IMR-90 (cell line): ENCODE measurements around the gene CD96. TPM values are rescaled to one million over a fixed set of nuclear protein-coding genes. Genes with fewer than 3 reads are reported as not detected.

Experiments
- ATAC-seq: fragments of 200-7000 bp; cut with Tn5 transposase; 2 replicates; pipeline ENCODE4 v1.9.1; 2020; ENCODE audit warnings: low read depth, mild to moderate bottlenecking, moderate library complexity
- BruUV-seq: library from RNA; stranded (reverse); fragments of 400-500 nt; replicated peaks from 2 replicates; lab custom pipeline; 2021; lab: Mats Ljungman, UMichigan
- CTCF ChIA-PET: fragments of 300-600 bp; formaldehyde crosslinking; extraction: SDS; loops from one replicate; lab custom pipeline; 2021; ENCODE audit warnings: antibody characterized with exemption; lab: Yijun Ruan, JAX
- POLR2A ChIA-PET: fragments of 300-600 bp; sonication (Branson Sonifier 250); formaldehyde crosslinking; loops from one replicate; lab custom pipeline; 2022; ENCODE audit warnings: antibody characterized with exemption; ENCODE audit not compliant: unreplicated experiment; lab: Charles Lee
- DNase-seq: peaks from one replicate; pipeline ENCODE4 v3.0.0; 2013
- H2AFZ ChIP-seq: replicated peaks from 2 replicates; pipeline ENCODE3; 2013; ENCODE audit warnings: low read length, mild to moderate bottlenecking; ENCODE audit not compliant: poor library complexity
- H2AK5ac ChIP-seq: 2 replicates; pipeline ENCODE4 v1.6.1; 2013; ENCODE audit warnings: low read depth, low read length, inconsistent platforms
- H2AK9ac ChIP-seq: replicated peaks from 2 replicates; pipeline ENCODE3; 2013; ENCODE audit warnings: mild to moderate bottlenecking, low read depth, low read length, moderate library complexity; ENCODE audit not compliant: poor library complexity
- H2BK120ac ChIP-seq: 2 replicates; pipeline ENCODE4 v1.6.1; 2013; ENCODE audit warnings: low read depth, low read length, inconsistent platforms
- H2BK15ac ChIP-seq: 3 replicates; pipeline ENCODE4 v1.6.1; 2013; ENCODE audit warnings: low read depth, low read length, inconsistent platforms
- H2BK20ac ChIP-seq: 2 replicates; pipeline ENCODE4 v1.6.1; 2013; ENCODE audit warnings: low read depth, mild to moderate bottlenecking, inconsistent platforms, low read length, moderate library complexity
- H2BK5ac ChIP-seq: 2 replicates; pipeline ENCODE4 v1.6.1; 2013; ENCODE audit warnings: mild to moderate bottlenecking, low read depth, low read length, inconsistent platforms; ENCODE audit not compliant: poor library complexity, severe bottlenecking
- H3K14ac ChIP-seq: replicated peaks from 2 replicates; pipeline ENCODE4 v1.6.1; 2013; ENCODE audit warnings: low read depth, low read length, inconsistent platforms
- H3K18ac ChIP-seq: 2 replicates; pipeline ENCODE4 v1.6.1; 2013; ENCODE audit warnings: low read depth, low read length, control low read depth
- H3K23ac ChIP-seq: 2 replicates; pipeline ENCODE4 v1.6.1; 2013; ENCODE audit warnings: low read depth, low read length, inconsistent platforms
- H3K27ac ChIP-seq: 2 replicates; pipeline ENCODE4 v1.5.1; 2013; ENCODE audit warnings: mild to moderate bottlenecking, control low read depth, low read length; ENCODE audit not compliant: insufficient read depth
- H3K27me3 ChIP-seq: 2 replicates; pipeline ENCODE4 v1.6.1; 2013; ENCODE audit warnings: low read length; ENCODE audit not compliant: control insufficient read depth, insufficient read depth
- H3K36me3 ChIP-seq: 2 replicates; pipeline ENCODE4 v1.6.1; 2013; ENCODE audit warnings: low read length, mixed read lengths; ENCODE audit not compliant: control insufficient read depth, insufficient read depth
- H3K4ac ChIP-seq: 2 replicates; pipeline ENCODE4 v1.6.1; 2013; ENCODE audit warnings: low read depth, low read length, inconsistent platforms
- H3K4me1 ChIP-seq: 2 replicates; pipeline ENCODE4 v1.6.1; 2013; ENCODE audit warnings: low read length, mixed read lengths; ENCODE audit not compliant: control insufficient read depth, insufficient read depth
- H3K4me2 ChIP-seq: 2 replicates; pipeline ENCODE4 v1.6.1; 2013; ENCODE audit warnings: low read depth, mild to moderate bottlenecking, control low read depth, low read length, moderate library complexity
- H3K4me3 ChIP-seq: 2 replicates; pipeline ENCODE4 v1.5.1; 2013; ENCODE audit warnings: low read depth, mild to moderate bottlenecking, control low read depth, low read length, moderate library complexity; ENCODE audit not compliant: insufficient read depth
- H3K56ac ChIP-seq: 2 replicates; pipeline ENCODE4 v1.6.1; 2013; ENCODE audit warnings: low read length, inconsistent platforms; ENCODE audit not compliant: insufficient read depth; ENCODE audit errors: extremely low read depth
- H3K79me1 ChIP-seq, 2 experiments: 2 replicates each; pipeline ENCODE4 v1.6.1; 2013; ENCODE audit warnings: low read length in 2 of 2, inconsistent platforms in 1 of 2, low read depth in 1 of 2
- H3K9ac ChIP-seq: 2 replicates; pipeline ENCODE4 v1.6.1; 2013; ENCODE audit warnings: low read depth, low read length, control low read depth
- H3K9me1 ChIP-seq: 2 replicates; pipeline ENCODE4 v1.6.1; 2013; ENCODE audit warnings: low read length, inconsistent platforms; ENCODE audit not compliant: insufficient read depth
- H3K9me3 ChIP-seq: 2 replicates; pipeline ENCODE4 v1.6.1; 2013; ENCODE audit warnings: low read length; ENCODE audit not compliant: control insufficient read depth, insufficient read depth
- H4K20me1 ChIP-seq: 2 replicates; pipeline ENCODE4 v1.6.1; 2013; ENCODE audit warnings: low read length, inconsistent platforms; ENCODE audit not compliant: insufficient read depth
- H4K5ac ChIP-seq: 2 replicates; pipeline ENCODE4 v1.6.1; 2013; ENCODE audit warnings: mild to moderate bottlenecking, low read depth, low read length, control low read depth
- H4K8ac ChIP-seq, 2 experiments: 2 replicates each; pipeline ENCODE4 v1.6.1; 2013; ENCODE audit warnings: low read depth in 2 of 2, low read length in 2 of 2, control low read depth in 1 of 2, inconsistent platforms in 1 of 2
- H4K91ac ChIP-seq: 2 replicates; pipeline ENCODE4 v1.6.1; 2013; ENCODE audit warnings: low read depth, low read length, inconsistent platforms; ENCODE audit not compliant: insufficient read depth
- BHLHE40 ChIP-seq: fragments of 150-350 bp; IDR thresholded peaks from 2 replicates; pipeline ENCODE4 v1.6.1; 2016; ENCODE audit warnings: mild to moderate bottlenecking, low read depth, low read length
- CEBPB ChIP-seq: IDR thresholded peaks from 2 replicates; pipeline ENCODE4 v1.6.1; 2012; ENCODE audit warnings: low read depth, low read length, improper control_type of control experiment
- CHD1 ChIP-seq: IDR thresholded peaks from 2 replicates; pipeline ENCODE4 v1.6.1; 2012; ENCODE audit warnings: low read depth, low read length, improper control_type of control experiment
- FOS ChIP-seq: fragments of 150-350 bp; IDR thresholded peaks from 2 replicates; pipeline ENCODE4 v1.6.1; 2016; ENCODE audit warnings: low read depth, low read length
- MXI1 ChIP-seq: IDR thresholded peaks from 2 replicates; pipeline ENCODE4 v1.6.1; 2012; ENCODE audit warnings: low read depth, mild to moderate bottlenecking, low read length, moderate library complexity, borderline replicate concordance
- RAD21 ChIP-seq: IDR thresholded peaks from 2 replicates; pipeline ENCODE4 v1.6.1; 2012; ENCODE audit warnings: low read length, improper control_type of control experiment
- RFX5 ChIP-seq: IDR thresholded peaks from 2 replicates; pipeline ENCODE4 v1.8.0; 2012; ENCODE audit warnings: low read depth, mild to moderate bottlenecking, low read length, moderate library complexity
- SMC3 ChIP-seq: fragments of 150-350 bp; IDR thresholded peaks from 2 replicates; pipeline ENCODE4 v1.6.1; 2016; ENCODE audit warnings: low read depth, mild to moderate bottlenecking, antibody characterized with exemption, low read length, moderate library complexity
- WGBS, 2 experiments: methylation state at CpG; one replicate each; pipeline versions ENCODE4 v1.1.5 to v1.1.7; 2013; ENCODE audit warnings: missing lambda C conversion rate in 2 of 2; ENCODE audit not compliant: insufficient read length in 1 of 2; ENCODE audit errors: extremely low coverage in 2 of 2; 5-methylcytosine and 5-hydroxymethylcytosine counted together
- dilution Hi-C: fragments of 300-500 bp; cut with HindIII; formaldehyde crosslinking; loops from one replicate; pipeline ENCODE4 v1.14.3; 2018; ENCODE audit warnings: low sequenced_read_pairs; ENCODE audit not compliant: unreplicated experiment
- in situ Hi-C: fragments of 300-500 bp; cut with MboI; formaldehyde crosslinking; loops from 3 replicates; pipeline ENCODE4 v1.14.3; 2019; ENCODE audit warnings: low sequenced_read_pairs, inconsistent platforms, mixed read lengths
- intact Hi-C: fragments of 100-400 bp; cut with micrococcal nuclease; formaldehyde crosslinking; loops from 2 replicates; pipeline ENCODE4 v1.10.0; 2022
- polyA plus RNA-seq, 3 experiments: library from polyadenylated mRNA; depleted of rRNA; stranded (reverse); fragments of >200 nt; gene quantifications; 2 replicates each; pipeline ENCODE4 v1.2.3, GENCODE V29; 2012; ENCODE audit warnings: low replicate concordance in 1 of 3
- total RNA-seq: library from RNA; depleted of rRNA; stranded (reverse); fragments of >200 nt; gene quantifications from 2 replicates; pipeline ENCODE4 v1.2.3, GENCODE V29; 2012
- TF ChIP-seq, protein P1 (sequence below): fragments of 150-350 bp; IDR thresholded peaks from 2 replicates; pipeline ENCODE4 v1.6.1; 2017; ENCODE audit warnings: mild to moderate bottlenecking, antibody characterized with exemption, low read length, low read depth
- TF ChIP-seq, protein P2 (sequence below): conservative IDR thresholded peaks from 2 replicates; pipeline ENCODE4 v1.5.1; 2012; ENCODE audit warnings: mild to moderate bottlenecking, low read depth, low read length, improper control_type of control experiment

CD96 gene
- total and polyA plus RNA-seq, 2 of the 4 experiments (the other 2 are of a cell fraction): 0.05 to 0.18 TPM

DNA sequence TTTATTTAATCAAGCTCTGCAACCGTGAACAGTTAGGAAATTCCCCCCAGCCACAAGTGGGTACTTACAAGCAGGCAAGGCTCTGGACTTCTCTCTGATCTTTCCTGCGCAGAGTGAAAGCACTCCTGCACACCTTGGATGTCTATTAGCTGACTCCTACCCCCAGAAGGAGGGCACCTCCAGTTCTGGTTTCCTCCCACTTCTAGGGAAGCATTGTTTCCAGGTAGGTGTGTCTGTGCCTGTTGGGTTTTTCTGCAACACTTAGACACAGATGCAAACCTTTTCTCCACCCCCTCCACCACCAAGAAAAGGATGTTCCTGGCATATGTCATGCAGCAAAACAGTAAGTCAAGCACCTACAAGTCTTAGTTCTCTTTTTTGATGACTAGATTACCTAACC, 53.2 kb downstream of the CD96 start, which contains the start of gene ZBED2:
TSS of gene ZBED2 (minus strand) at position 115 of the 400 bp plus-strand sequence. CDS start 1,145 bp downstream, outside the sequence.
- BruUV-seq: no TSS peak
- peak within 1 kb of the TSS; percentile 47 for H3K27ac ChIP-seq
- peaks cover 23% of the 10 kb centered on the region for H3K4me1 ChIP-seq
- no peaks in the 10 kb centered on the region for H3K36me3 ChIP-seq
- in situ Hi-C loops: loop anchor here (25.0 kb wide), 2 partner anchors 267 to 367 kb away; partner anchors contain the start of gene PHLDB2
- peak within 1 kb of the TSS; percentile 71 for H3K23ac ChIP-seq
- peak within 1 kb of the TSS; percentile 83 for H2AFZ ChIP-seq
- DNase-seq (no peak), ATAC-seq (no peak)
- H2BK5ac ChIP-seq: peak within 1 kb of the TSS; percentile 97
- peak within 1 kb of the TSS; percentile 93 for H3K4ac ChIP-seq
- TF ChIP-seq BHLHE40: no peak
- TF ChIP-seq RAD21: no peak
- no peak for TF ChIP-seq CHD1
- no peak for TF ChIP-seq FOS
- TF ChIP-seq CEBPB: no peak
- TF ChIP-seq MXI1: no peak
- no peak for TF ChIP-seq SMC3
- TF ChIP-seq, protein P1, sequence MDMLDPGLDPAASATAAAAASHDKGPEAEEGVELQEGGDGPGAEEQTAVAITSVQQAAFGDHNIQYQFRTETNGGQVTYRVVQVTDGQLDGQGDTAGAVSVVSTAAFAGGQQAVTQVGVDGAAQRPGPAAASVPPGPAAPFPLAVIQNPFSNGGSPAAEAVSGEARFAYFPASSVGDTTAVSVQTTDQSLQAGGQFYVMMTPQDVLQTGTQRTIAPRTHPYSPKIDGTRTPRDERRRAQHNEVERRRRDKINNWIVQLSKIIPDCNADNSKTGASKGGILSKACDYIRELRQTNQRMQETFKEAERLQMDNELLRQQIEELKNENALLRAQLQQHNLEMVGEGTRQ: no peak
- no peak for TF ChIP-seq RFX5
- TF ChIP-seq, protein P2, sequence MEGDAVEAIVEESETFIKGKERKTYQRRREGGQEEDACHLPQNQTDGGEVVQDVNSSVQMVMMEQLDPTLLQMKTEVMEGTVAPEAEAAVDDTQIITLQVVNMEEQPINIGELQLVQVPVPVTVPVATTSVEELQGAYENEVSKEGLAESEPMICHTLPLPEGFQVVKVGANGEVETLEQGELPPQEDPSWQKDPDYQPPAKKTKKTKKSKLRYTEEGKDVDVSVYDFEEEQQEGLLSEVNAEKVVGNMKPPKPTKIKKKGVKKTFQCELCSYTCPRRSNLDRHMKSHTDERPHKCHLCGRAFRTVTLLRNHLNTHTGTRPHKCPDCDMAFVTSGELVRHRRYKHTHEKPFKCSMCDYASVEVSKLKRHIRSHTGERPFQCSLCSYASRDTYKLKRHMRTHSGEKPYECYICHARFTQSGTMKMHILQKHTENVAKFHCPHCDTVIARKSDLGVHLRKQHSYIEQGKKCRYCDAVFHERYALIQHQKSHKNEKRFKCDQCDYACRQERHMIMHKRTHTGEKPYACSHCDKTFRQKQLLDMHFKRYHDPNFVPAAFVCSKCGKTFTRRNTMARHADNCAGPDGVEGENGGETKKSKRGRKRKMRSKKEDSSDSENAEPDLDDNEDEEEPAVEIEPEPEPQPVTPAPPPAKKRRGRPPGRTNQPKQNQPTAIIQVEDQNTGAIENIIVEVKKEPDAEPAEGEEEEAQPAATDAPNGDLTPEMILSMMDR: no peak
- no peaks in the 10 kb centered on the region for H3K27me3 ChIP-seq
- H4K91ac ChIP-seq: peak within 1 kb of the TSS; percentile 83
- POLR2A ChIA-PET: no interaction called here
- H3K14ac ChIP-seq: peak within 1 kb of the TSS; percentile 90
- peak within 1 kb of the TSS; percentile 49; the same call in 1 of the 2 replicates for H4K5ac ChIP-seq
- peak within 1 kb of the TSS; percentile 57; the same call in 1 of the 2 replicates for H3K18ac ChIP-seq
- H3K4me2 ChIP-seq: peak within 1 kb of the TSS; percentile 17; the same call in 1 of the 2 replicates
- CTCF ChIA-PET: interaction anchor here (1.7 kb wide), 1 partner anchor 21 kb away, joined by 5 read pairs; no protein-coding TSS in a partner anchor
- H2BK15ac ChIP-seq: peak within 1 kb of the TSS; percentile 83; the same call in 2 of the 3 replicates
- peak within 1 kb of the TSS; percentile 52 to 78 for H4K8ac ChIP-seq
- H2BK120ac ChIP-seq: peak within 1 kb of the TSS; percentile 99
- H3K9me3 ChIP-seq: no peaks in the 10 kb centered on the region
- peaks cover 28% of the 10 kb centered on the region for H3K9me1 ChIP-seq
- peak within 1 kb of the TSS; percentile 89 for H2AK5ac ChIP-seq
- no CpG with 5 or more reads among the region's 2 CpGs for WGBS, 2 experiments
- H3K4me3 ChIP-seq: no peak within 1 kb of the TSS
- intact Hi-C loops: no loop called here
- peak within 1 kb of the TSS; percentile 36; the same call in 1 of the 2 replicates for H3K56ac ChIP-seq
- peak within 1 kb of the TSS; percentile 99 for H2BK20ac ChIP-seq
- dilution Hi-C loops: no loop called here
- peaks cover 0 to 11% of the 10 kb centered on the region in 2 experiments; a peak in 2 of 4 replicates for H3K79me1 ChIP-seq
- H4K20me1 ChIP-seq: no peaks in the 10 kb centered on the region
- H2AK9ac ChIP-seq: peak within 1 kb of the TSS; percentile 94
- no peak within 1 kb of the TSS for H3K9ac ChIP-seq
